DMS79 treated with DMSO at 0.1 percent for 48 hours (cell line): ENCODE results near the gene ZFP1.
"Not testable (repeated sequence)": the region's sequence is repeated elsewhere in the genome, so short reads cannot be mapped to it uniquely, and the experiment has no call there.

Experiments used
- DNase-seq: peaks from one replicate; lab custom pipeline; 2025; lab: John Stamatoyannopoulos, UW

Gene ZFP1

GRCh38 chr16:75204410-75204758, 56.1 kb downstream of the ZFP1 start:
- no peak for DNase-seq

- DNase-seq = not testable (repeated sequence)
Measured at GRCh38 chr16:75204905-75205304, 56.6 kb downstream of the ZFP1 start.

- not testable (repeated sequence) for DNase-seq
Measured at GRCh38 chr16:75205438-75205837, 57.1 kb downstream of the ZFP1 start.

- not testable (repeated sequence) for DNase-seq
Measured at GRCh38 chr16:75205961-75206748, 57.8 kb downstream of the ZFP1 start.

GRCh38 chr16:75206749-75207451, 58.6 kb downstream of the ZFP1 start, which contains the start of gene CTRB2:
Gene CTRB2 (minus strand): TSS chr16:75207161. CDS start chr16:75207141, 20 bp downstream.
- no peak for DNase-seq

- no peak for DNase-seq
Measured at GRCh38 chr16:75207831-75208230, 59.5 kb downstream of the ZFP1 start.

GRCh38 chr16:75208242-75208825, 60.0 kb downstream of the ZFP1 start:
- DNase-seq = no peak

- DNase-seq = no peak
Measured at GRCh38 chr16:75208861-75209505, 60.7 kb downstream of the ZFP1 start.

GRCh38 chr16:75209514-75209913, 61.2 kb downstream of the ZFP1 start:
- DNase-seq = not testable (repeated sequence)

- DNase-seq = no peak
Measured at GRCh38 chr16:75209944-75210343, 61.6 kb downstream of the ZFP1 start.

- DNase-seq = not testable (repeated sequence)
Measured at GRCh38 chr16:75211286-75211685, 63.0 kb downstream of the ZFP1 start.

GRCh38 chr16:75216127-75216526, 67.8 kb downstream of the ZFP1 start:
- DNase-seq = no peak

GRCh38 chr16:75216576-75216975, 68.3 kb downstream of the ZFP1 start:
- no peak for DNase-seq

GRCh38 chr16:75217389-75217851, 69.1 kb downstream of the ZFP1 start:
- DNase-seq = no peak

- no peak for DNase-seq
Measured at GRCh38 chr16:75218256-75219076, 70.1 kb downstream of the ZFP1 start, which contains the start of gene CTRB1. Gene CTRB1 (plus strand): TSS chr16:75218988. CDS start chr16:75219008, 20 bp downstream.

- no peak for DNase-seq
Measured at GRCh38 chr16:75219088-75219487, 70.8 kb downstream of the ZFP1 start.

- DNase-seq = no peak
Measured at GRCh38 chr16:75219838-75220237, 71.5 kb downstream of the ZFP1 start.
